ENCODE data around the gene CAD. TPM values are rescaled to one million over a fixed set of nuclear protein-coding genes. Genes with fewer than 3 reads are reported as not detected.

CAD gene
- total and polyA plus RNA-seq, 10 of the 15 experiments (the other 5 are each of a cell fraction or from before 2014, with no cell fraction given), result 7.6 to 119 (median 50.7) TPM

DNA sequence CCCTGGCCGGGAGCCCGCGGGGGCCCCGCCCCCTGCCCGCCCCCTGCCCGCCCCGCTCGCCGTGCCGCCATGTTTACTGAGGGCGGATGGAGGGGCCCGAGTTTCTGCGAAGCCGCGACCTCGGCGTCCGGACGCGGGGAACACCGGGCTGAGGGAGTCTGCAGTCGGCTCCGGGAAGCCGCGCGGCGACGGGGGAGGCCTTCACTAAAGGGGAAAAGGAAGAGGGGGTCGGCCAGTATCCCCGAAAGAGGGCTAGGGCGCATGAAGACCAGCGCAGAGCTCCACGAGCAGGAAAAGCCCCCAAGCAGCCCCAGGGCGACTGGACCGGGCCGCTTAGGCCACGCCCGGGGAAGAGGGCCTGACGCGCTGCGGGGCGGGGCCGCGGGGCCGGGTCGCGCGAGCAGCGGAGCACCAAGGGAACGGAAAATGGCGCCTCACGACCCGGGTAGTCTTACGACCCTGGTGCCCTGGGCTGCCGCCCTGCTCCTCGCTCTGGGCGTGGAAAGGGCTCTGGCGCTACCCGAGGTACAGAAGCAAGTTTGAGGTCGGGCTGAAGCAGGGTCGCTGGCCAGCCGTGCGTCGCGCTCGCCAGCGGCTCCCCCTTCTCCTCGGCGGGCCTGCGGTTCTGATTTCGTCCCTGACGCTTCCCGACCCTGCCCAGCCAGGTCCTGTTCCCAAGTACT lies 5.1 kb upstream of the CAD start, which contains the start of the genes ATRAID and SLC5A6 (continued):
- TF ChIP-seq, protein P1, sequence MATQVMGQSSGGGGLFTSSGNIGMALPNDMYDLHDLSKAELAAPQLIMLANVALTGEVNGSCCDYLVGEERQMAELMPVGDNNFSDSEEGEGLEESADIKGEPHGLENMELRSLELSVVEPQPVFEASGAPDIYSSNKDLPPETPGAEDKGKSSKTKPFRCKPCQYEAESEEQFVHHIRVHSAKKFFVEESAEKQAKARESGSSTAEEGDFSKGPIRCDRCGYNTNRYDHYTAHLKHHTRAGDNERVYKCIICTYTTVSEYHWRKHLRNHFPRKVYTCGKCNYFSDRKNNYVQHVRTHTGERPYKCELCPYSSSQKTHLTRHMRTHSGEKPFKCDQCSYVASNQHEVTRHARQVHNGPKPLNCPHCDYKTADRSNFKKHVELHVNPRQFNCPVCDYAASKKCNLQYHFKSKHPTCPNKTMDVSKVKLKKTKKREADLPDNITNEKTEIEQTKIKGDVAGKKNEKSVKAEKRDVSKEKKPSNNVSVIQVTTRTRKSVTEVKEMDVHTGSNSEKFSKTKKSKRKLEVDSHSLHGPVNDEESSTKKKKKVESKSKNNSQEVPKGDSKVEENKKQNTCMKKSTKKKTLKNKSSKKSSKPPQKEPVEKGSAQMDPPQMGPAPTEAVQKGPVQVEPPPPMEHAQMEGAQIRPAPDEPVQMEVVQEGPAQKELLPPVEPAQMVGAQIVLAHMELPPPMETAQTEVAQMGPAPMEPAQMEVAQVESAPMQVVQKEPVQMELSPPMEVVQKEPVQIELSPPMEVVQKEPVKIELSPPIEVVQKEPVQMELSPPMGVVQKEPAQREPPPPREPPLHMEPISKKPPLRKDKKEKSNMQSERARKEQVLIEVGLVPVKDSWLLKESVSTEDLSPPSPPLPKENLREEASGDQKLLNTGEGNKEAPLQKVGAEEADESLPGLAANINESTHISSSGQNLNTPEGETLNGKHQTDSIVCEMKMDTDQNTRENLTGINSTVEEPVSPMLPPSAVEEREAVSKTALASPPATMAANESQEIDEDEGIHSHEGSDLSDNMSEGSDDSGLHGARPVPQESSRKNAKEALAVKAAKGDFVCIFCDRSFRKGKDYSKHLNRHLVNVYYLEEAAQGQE (IDR thresholded peaks at IDR 0.05; ENCODE audit: low read depth, low read length), result no peak
- no peak for TF ChIP-seq CHD1 (IDR thresholded peaks at IDR 0.05; ENCODE audit: low read depth, low read length)
- peak; percentile 74 for TF ChIP-seq CREB1 (IDR thresholded peaks at IDR 0.05; ENCODE audit: low read depth)
- TF ChIP-seq, protein P2, sequence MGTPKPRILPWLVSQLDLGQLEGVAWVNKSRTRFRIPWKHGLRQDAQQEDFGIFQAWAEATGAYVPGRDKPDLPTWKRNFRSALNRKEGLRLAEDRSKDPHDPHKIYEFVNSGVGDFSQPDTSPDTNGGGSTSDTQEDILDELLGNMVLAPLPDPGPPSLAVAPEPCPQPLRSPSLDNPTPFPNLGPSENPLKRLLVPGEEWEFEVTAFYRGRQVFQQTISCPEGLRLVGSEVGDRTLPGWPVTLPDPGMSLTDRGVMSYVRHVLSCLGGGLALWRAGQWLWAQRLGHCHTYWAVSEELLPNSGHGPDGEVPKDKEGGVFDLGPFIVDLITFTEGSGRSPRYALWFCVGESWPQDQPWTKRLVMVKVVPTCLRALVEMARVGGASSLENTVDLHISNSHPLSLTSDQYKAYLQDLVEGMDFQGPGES (IDR thresholded peaks at IDR 0.05), result no peak
- no peak for TF ChIP-seq IRF4 (IDR thresholded peaks at IDR 0.05; ENCODE audit: low read depth, low read length)
- TF ChIP-seq NFYB (IDR thresholded peaks at IDR 0.05; ENCODE audit: insufficient read depth, low read depth, low read length), result no peak
- TF ChIP-seq MEF2B (IDR thresholded peaks at IDR 0.05; ENCODE audit: partially characterized antibody, poor library complexity, severe bottlenecking), result peak; percentile 14
- peak; percentile 43; the same call in 1 of the 2 replicates for TF ChIP-seq STAT1 (conservative IDR thresholded peaks at IDR 0.05)
- TF ChIP-seq RELA (IDR thresholded peaks at IDR 0.05; ENCODE audit: borderline replicate concordance, partially characterized antibody), result peak; percentile 95
- TF ChIP-seq NBN (IDR thresholded peaks at IDR 0.05), result 0 out of 2 replicates have a peak, but pooled peaks have one; percentile 71
- peak; percentile 76 for TF ChIP-seq SMAD5 (IDR thresholded peaks at IDR 0.05; ENCODE audit: low read depth)
- TF ChIP-seq POLR2AphosphoS5 (IDR thresholded peaks at IDR 0.05; ENCODE audit: low read length), result peak; percentile 94
- TF ChIP-seq, protein P3, sequence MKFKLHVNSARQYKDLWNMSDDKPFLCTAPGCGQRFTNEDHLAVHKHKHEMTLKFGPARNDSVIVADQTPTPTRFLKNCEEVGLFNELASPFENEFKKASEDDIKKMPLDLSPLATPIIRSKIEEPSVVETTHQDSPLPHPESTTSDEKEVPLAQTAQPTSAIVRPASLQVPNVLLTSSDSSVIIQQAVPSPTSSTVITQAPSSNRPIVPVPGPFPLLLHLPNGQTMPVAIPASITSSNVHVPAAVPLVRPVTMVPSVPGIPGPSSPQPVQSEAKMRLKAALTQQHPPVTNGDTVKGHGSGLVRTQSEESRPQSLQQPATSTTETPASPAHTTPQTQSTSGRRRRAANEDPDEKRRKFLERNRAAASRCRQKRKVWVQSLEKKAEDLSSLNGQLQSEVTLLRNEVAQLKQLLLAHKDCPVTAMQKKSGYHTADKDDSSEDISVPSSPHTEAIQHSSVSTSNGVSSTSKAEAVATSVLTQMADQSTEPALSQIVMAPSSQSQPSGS (IDR thresholded peaks at IDR 0.05; ENCODE audit: low read length), result no peak
- no peak for TF ChIP-seq PAX5 (IDR thresholded peaks at IDR 0.05; ENCODE audit: borderline replicate concordance, low read depth, low read length)
- peak; percentile 23 for TF ChIP-seq RUNX3 (IDR thresholded peaks at IDR 0.05; ENCODE audit: low read length)
- peak; percentile 2; the same call in 1 of the 2 replicates for TF ChIP-seq MXI1 (IDR thresholded peaks at IDR 0.05; ENCODE audit: low read depth, low read length)
- TF ChIP-seq TCF12 (IDR thresholded peaks at IDR 0.05; ENCODE audit: low read depth, low read length), result peak; percentile 34; the same call in 1 of the 2 replicates
- TF ChIP-seq JUNB (IDR thresholded peaks at IDR 0.05), result no peak
- TF ChIP-seq DPF2 (IDR thresholded peaks at IDR 0.05), result peak; percentile 67; the same call in 1 of the 2 replicates
- TF ChIP-seq NR2C1 (IDR thresholded peaks at IDR 0.05), result peak; percentile 84
- TF ChIP-seq TBL1XR1 (IDR thresholded peaks at IDR 0.05; ENCODE audit: low read depth, low read length), result peak; percentile 39; the same call in 1 of the 2 replicates
- 0 out of 2 replicates have a peak, but pooled peaks have one; percentile 41 for TF ChIP-seq RB1 (IDR thresholded peaks at IDR 0.05; ENCODE audit: borderline replicate concordance)
- 0 out of 2 replicates have a peak, but pooled peaks have one; percentile 64 for TF ChIP-seq ASH2L (IDR thresholded peaks at IDR 0.05; ENCODE audit: borderline replicate concordance, low read depth)
- TF ChIP-seq RAD21 (IDR thresholded peaks at IDR 0.05; ENCODE audit: insufficient read depth, low read depth, low read length), result no peak
- peak; percentile 34; the same call in 1 of the 2 replicates for TF ChIP-seq BACH1 (IDR thresholded peaks at IDR 0.05; ENCODE audit: borderline replicate concordance)
- no peak for TF ChIP-seq HDAC6 (IDR thresholded peaks at IDR 0.05; ENCODE audit: unreplicated experiment)
- TF ChIP-seq NR2F1 (conservative IDR thresholded peaks at IDR 0.05), result peak; percentile 56; the same call in 1 of the 2 replicates

Data from GM12878 (cell line).